Cardiac fibroblast (primary cell): Measurements from ENCODE around the gene GLOD5.

ENCODE experiments used
- DNase-seq, 2 donors: peaks; one replicate each; pipeline versions ENCODE4 v3.0.0 to v3.0.0-alpha.2; 2010; ENCODE audit warnings: low read depth in 2 of 2
- H3K4me3 ChIP-seq, 2 donors: replicated peaks in 1 of 2; 1 replicate in 1 of 2; 2 replicates in 1 of 2; pipeline ENCODE4 v1.5.1; 2011; ENCODE audit warnings: low read depth in 2 of 2, low read length in 2 of 2, mild to moderate bottlenecking in 2 of 2, moderate library complexity in 1 of 2
- CTCF ChIP-seq: IDR thresholded peaks from one replicate; pipeline ENCODE4 v1.5.1; 2011; ENCODE audit warnings: low read depth, mild to moderate bottlenecking, low read length, inconsistent platforms

Gene GLOD5

GRCh38 chrX:48751343-48751742 is 10.2 kb upstream of the GLOD5 start:
- no peak overlapping the region for H3K4me3 ChIP-seq
- no peak for DNase-seq
- no peak for TF ChIP-seq CTCF

- H3K4me3 ChIP-seq = no peak overlapping the region
- TF ChIP-seq CTCF = no peak
- no peak for DNase-seq
Measured at GRCh38 chrX:48752498-48752897, 9.0 kb upstream of the GLOD5 start.

- TF ChIP-seq CTCF = no peak
- DNase-seq = no peak
- no peak overlapping the region for H3K4me3 ChIP-seq
Measured at GRCh38 chrX:48753708-48754228, 7.8 kb upstream of the GLOD5 start.

- TF ChIP-seq CTCF = no peak
- no peak overlapping the region for H3K4me3 ChIP-seq
- DNase-seq = no peak
Measured at GRCh38 chrX:48754238-48754637, 7.3 kb upstream of the GLOD5 start.

GRCh38 chrX:48769230-48769629 is 7.7 kb downstream of the GLOD5 start:
- no peak for TF ChIP-seq CTCF
- no peak for DNase-seq
- H3K4me3 ChIP-seq = no peak overlapping the region

GRCh38 chrX:48770296-48770695 is 8.7 kb downstream of the GLOD5 start:
- H3K4me3 ChIP-seq = no peak overlapping the region
- no peak for TF ChIP-seq CTCF
- no peak for DNase-seq

GRCh38 chrX:48772602-48773001 is 11.1 kb downstream of the GLOD5 start:
- no peak for TF ChIP-seq CTCF
- no peak for DNase-seq
- no peak overlapping the region for H3K4me3 ChIP-seq
